Bronchial epithelial cell (primary cell): ENCODE data around the gene PRPF38B. TPM values are rescaled to one million over a fixed set of nuclear protein-coding genes. Genes with fewer than 3 reads are reported as not detected.

Experiments used
- DNase-seq: peaks from one replicate; pipeline ENCODE4 v3.0.0-alpha.2; 2010; ENCODE audit warnings: low read depth
- FAIRE-seq: peaks from 2 replicates; lab custom pipeline; 2011; peaks lifted over from hg19 to GRCh38; lab: Jason Lieb, UNC
- H3K27me3 ChIP-seq: 2 replicates; pipeline ENCODE4 v1.5.1; 2011; ENCODE audit warnings: low read length; ENCODE audit not compliant: control insufficient read depth, insufficient read depth
- H3K36me3 ChIP-seq: 2 replicates; pipeline ENCODE4 v1.5.1; 2011; ENCODE audit warnings: low read length; ENCODE audit not compliant: control insufficient read depth, insufficient read depth
- H3K4me3 ChIP-seq: 2 replicates; pipeline ENCODE4 v1.5.1; 2011; ENCODE audit warnings: mild to moderate bottlenecking, low read depth, low read length, control low read depth
- CTCF ChIP-seq: IDR thresholded peaks from 2 replicates; pipeline ENCODE4 v1.5.1; 2011; ENCODE audit warnings: mild to moderate bottlenecking, moderate library complexity, low read length, control low read depth, inconsistent platforms; ENCODE audit not compliant: insufficient read depth, severe bottlenecking
- total RNA-seq: library from RNA; depleted of rRNA; stranded (reverse); fragments of >200 nt; gene quantifications from 2 replicates; pipeline ENCODE4 v1.2.1, GENCODE V29; 2014

The PRPF38B gene
- total RNA-seq, 1 donor from 2014 or later, result 11.3 TPM

GRCh38 chr1:108646648-108647269 lies 45.4 kb upstream of the PRPF38B start:
- Histone ChIP-seq H3K27me3 (no peaks in the 10 kb centered on the region), H3K36me3 (no peaks in the 10 kb centered on the region), H3K4me3 (no peak overlapping the region)
- FAIRE-seq (no peak), DNase-seq (peak; percentile 63)
- no peak for TF ChIP-seq CTCF

GRCh38 chr1:108653431-108654105 lies 38.5 kb upstream of the PRPF38B start:
- no peak for DNase-seq
- Histone ChIP-seq H3K4me3 (no peak overlapping the region), H3K27me3 (no peaks in the 10 kb centered on the region), H3K36me3 (no peaks in the 10 kb centered on the region)
- no peak for FAIRE-seq
- TF ChIP-seq CTCF, result no peak

- H3K4me3 ChIP-seq, result no peak overlapping the region
- no peak for TF ChIP-seq CTCF
- FAIRE-seq, result no peak
Measured at GRCh38 chr1:108657356-108658080, 34.6 kb upstream of the PRPF38B start.

GRCh38 chr1:108661030-108661609 lies 31.0 kb upstream of the PRPF38B start, which contains the start of gene HENMT1:
TSS of gene HENMT1 (minus strand) at chr1:108661093. CDS start at chr1:108659884, 1,209 bp downstream.
- DNase-seq (peak; percentile 46), FAIRE-seq (no peak)
- TF ChIP-seq CTCF, result no peak
- Histone ChIP-seq H3K36me3 (no peaks in the 10 kb centered on the region), H3K4me3 (peak within 1 kb of the TSS; percentile 55), H3K27me3 (no peaks in the 10 kb centered on the region)

More at GRCh38 chr1:108657356-108658080, 34.6 kb upstream of the PRPF38B start:
- DNase-seq, result no peak
- Histone ChIP-seq H3K27me3 (no peaks in the 10 kb centered on the region), H3K36me3 (no peaks in the 10 kb centered on the region)

- no peak for FAIRE-seq
- H3K4me3 ChIP-seq, result no peak overlapping the region
- DNase-seq, result no peak
- TF ChIP-seq CTCF, result no peak
- no peaks in the 10 kb centered on the region for H3K36me3 ChIP-seq
- no peaks in the 10 kb centered on the region for H3K27me3 ChIP-seq
Measured at GRCh38 chr1:108663074-108663473, 29.0 kb upstream of the PRPF38B start.
